Measurements from ENCODE around the gene COL8A2.
A peak's percentile ranks its signal among the peaks of the same experiment; 100 is the strongest.

The COL8A2 gene

DNA sequence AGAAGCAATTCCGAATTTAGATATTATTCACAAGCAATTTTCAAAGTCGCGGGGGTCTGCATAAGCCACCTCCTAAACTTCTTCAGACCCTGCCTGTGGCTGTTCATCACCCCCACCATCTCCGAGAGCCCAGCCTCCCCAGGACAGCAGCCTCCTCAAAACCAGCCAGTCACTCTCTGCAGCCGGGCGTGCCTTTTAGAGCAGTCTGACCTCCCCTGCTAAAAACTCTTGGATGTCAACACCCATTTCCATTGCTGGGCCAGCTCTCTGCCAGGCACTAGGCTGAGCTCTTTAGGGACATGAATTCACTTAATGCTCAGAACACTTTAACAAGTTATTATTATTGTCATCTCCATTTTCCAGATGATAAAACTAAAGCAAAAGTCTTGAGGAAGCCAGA, 24.6 kb downstream of the COL8A2 start:
- Histone ChIP-seq H3K27ac (no peak overlapping the region), H3K36me3 (replicated peaks) (no peaks in the 10 kb centered on the region), H3K27me3 (replicated peaks) (no peaks in the 10 kb centered on the region), H3K4me3 (ENCODE audit: low read depth, low read length) (no peak overlapping the region)
- no peak for DNase-seq
- TF ChIP-seq, protein P1, sequence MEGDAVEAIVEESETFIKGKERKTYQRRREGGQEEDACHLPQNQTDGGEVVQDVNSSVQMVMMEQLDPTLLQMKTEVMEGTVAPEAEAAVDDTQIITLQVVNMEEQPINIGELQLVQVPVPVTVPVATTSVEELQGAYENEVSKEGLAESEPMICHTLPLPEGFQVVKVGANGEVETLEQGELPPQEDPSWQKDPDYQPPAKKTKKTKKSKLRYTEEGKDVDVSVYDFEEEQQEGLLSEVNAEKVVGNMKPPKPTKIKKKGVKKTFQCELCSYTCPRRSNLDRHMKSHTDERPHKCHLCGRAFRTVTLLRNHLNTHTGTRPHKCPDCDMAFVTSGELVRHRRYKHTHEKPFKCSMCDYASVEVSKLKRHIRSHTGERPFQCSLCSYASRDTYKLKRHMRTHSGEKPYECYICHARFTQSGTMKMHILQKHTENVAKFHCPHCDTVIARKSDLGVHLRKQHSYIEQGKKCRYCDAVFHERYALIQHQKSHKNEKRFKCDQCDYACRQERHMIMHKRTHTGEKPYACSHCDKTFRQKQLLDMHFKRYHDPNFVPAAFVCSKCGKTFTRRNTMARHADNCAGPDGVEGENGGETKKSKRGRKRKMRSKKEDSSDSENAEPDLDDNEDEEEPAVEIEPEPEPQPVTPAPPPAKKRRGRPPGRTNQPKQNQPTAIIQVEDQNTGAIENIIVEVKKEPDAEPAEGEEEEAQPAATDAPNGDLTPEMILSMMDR (IDR thresholded peaks at IDR 0.05; ENCODE audit: low read depth, low read length, missing control alignments) = no peak
- in situ Hi-C loops (cut with HindIII; ENCODE audit: low pct_ligation_motif_present, low sequenced_read_pairs) = no loop called here

- in situ Hi-C loops (cut with HindIII; ENCODE audit: low pct_ligation_motif_present, low sequenced_read_pairs) = no loop called here
- TF ChIP-seq, protein P1 (IDR thresholded peaks at IDR 0.05; ENCODE audit: low read depth, low read length, missing control alignments) = peak; percentile 90
- Histone ChIP-seq H3K4me3 (ENCODE audit: low read depth, low read length) (no peak overlapping the region), H3K36me3 (replicated peaks) (peaks cover 4% of the 10 kb centered on the region), H3K27ac (no peak overlapping the region), H3K27me3 (replicated peaks) (no peaks in the 10 kb centered on the region)
- peak; percentile 65 for DNase-seq
These were observed 25.2 kb downstream of the COL8A2 start for GRCh38 chr1:36099681-36100341.

- H3K27ac ChIP-seq = no peak overlapping the region
- in situ Hi-C loops (cut with HindIII; ENCODE audit: low pct_ligation_motif_present, low sequenced_read_pairs) = no loop called here
- DNase-seq = no peak
- H3K27me3 ChIP-seq (replicated peaks) = no peaks in the 10 kb centered on the region
- TF ChIP-seq, protein P1 (IDR thresholded peaks at IDR 0.05; ENCODE audit: low read depth, low read length, missing control alignments) = no peak
- H3K36me3 ChIP-seq (replicated peaks) = peaks cover 13% of the 10 kb centered on the region
- no peak overlapping the region for H3K4me3 ChIP-seq (ENCODE audit: low read depth, low read length)
These were observed 26.2 kb downstream of the COL8A2 start for GRCh38 chr1:36098650-36099365.

DNA sequence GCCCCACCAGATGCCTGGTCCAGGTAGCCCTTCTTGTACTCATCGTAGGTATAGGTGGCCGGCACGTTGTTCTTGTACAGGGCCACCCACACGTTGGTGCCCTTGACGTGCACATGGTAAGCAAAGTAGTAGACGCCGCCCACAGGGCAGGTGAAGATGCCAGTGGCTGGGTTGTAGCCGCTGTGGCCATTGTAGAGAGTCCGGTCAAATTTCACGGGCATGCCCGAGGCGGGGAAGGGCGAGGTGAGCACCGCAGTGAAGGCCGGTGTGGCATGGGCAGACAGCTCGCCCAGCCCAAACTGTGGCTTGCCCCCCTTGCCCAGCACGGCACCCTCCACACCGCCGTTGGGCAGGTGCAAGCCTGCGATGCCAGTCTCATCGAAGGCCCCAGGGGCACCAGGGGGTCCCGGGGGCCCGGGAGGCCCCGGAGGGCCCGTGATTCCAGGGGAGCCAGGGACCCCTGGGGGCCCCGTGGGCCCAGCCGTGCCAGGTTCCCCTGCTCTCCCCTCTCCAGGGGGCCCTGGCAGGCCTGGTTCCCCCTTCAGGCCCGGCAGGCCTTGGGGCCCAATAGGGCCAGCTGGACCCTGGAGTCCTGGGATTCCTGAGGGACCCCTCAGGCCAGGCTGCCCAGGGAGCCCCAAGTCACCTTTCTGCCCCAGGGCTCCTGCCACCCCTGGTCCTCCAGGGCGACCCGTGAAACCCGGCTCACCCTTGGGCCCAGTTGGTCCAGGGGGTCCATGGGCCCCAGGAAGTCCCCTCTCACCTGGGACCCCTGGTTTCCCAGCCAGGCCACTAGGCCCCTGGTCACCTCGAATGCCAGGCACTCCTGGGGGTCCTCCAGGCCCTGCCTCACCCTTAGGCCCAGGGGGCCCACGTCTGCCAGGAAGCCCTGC, 27.1 kb downstream of the COL8A2 start:
- Histone ChIP-seq H3K36me3 (replicated peaks) (peaks cover 22% of the 10 kb centered on the region), H3K27ac (no peak overlapping the region), H3K4me3 (ENCODE audit: low read depth, low read length) (no peak overlapping the region), H3K27me3 (replicated peaks) (no peaks in the 10 kb centered on the region)
- in situ Hi-C loops (cut with HindIII; ENCODE audit: low pct_ligation_motif_present, low sequenced_read_pairs) = no loop called here
- no peak for DNase-seq
- TF ChIP-seq, protein P1 (IDR thresholded peaks at IDR 0.05; ENCODE audit: low read depth, low read length, missing control alignments) = no peak

GRCh38 chr1:36096500-36097432, 28.3 kb downstream of the COL8A2 start:
- in situ Hi-C loops (cut with HindIII; ENCODE audit: low pct_ligation_motif_present, low sequenced_read_pairs) = no loop called here

More at GRCh38 chr1:36096500-36097432, 28.3 kb downstream of the COL8A2 start:
- Histone ChIP-seq H3K27me3 (replicated peaks) (no peaks in the 10 kb centered on the region), H3K4me3 (ENCODE audit: low read depth, low read length) (no peak overlapping the region), H3K36me3 (replicated peaks) (peaks cover 33% of the 10 kb centered on the region), H3K27ac (no peak overlapping the region)
- TF ChIP-seq, protein P1 (IDR thresholded peaks at IDR 0.05; ENCODE audit: low read depth, low read length, missing control alignments) = peak; percentile 55
- DNase-seq = no peak

All from brain microvascular endothelial cell (primary cell).